Activated CD4-positive, alpha-beta memory T cell treated with anti-CD3 and anti-CD28 coated beads, Interleukin-2, amount 10 ng/mL, durations not matched to agents 7 days and 5 days (primary cell): Measurements from ENCODE around the gene MANSC4. TPM values are rescaled to one million over a fixed set of nuclear protein-coding genes. Genes with fewer than 3 reads are reported as not detected.
"Not testable (repeated sequence)": the region's sequence is repeated elsewhere in the genome, so short reads cannot be mapped to it uniquely, and the experiment has no call there.

ENCODE experiments used
- CTCF ChIA-PET: fragments of 350-600 bp; sonication (Branson Sonifier 250); formaldehyde crosslinking; loops from one replicate; lab custom pipeline; 2021; ENCODE audit warnings: antibody characterized with exemption, inconsistent platforms; lab: Charles Lee
- POLR2A ChIA-PET: fragments of 350-600 bp; sonication (Branson Sonifier 250); formaldehyde crosslinking; loops from one replicate; lab custom pipeline; 2021; ENCODE audit warnings: antibody characterized with exemption; lab: Charles Lee
- DNase-seq: peaks from one replicate; pipeline ENCODE4 v3.0.0-alpha.2; 2020
- H3K27ac Mint-ChIP-seq: one replicate; pipeline ENCODE4 v1.8.0; 2021; ENCODE audit warnings: mild to moderate bottlenecking, mixed read lengths
- H3K27me3 Mint-ChIP-seq: one replicate; pipeline ENCODE4 v1.8.0; 2021; ENCODE audit warnings: mixed read lengths
- H3K36me3 Mint-ChIP-seq: one replicate; pipeline ENCODE4 v1.8.0; 2021; ENCODE audit warnings: low read depth, mixed read lengths
- H3K4me1 Mint-ChIP-seq: one replicate; pipeline ENCODE4 v1.8.0; 2021; ENCODE audit warnings: mixed read lengths
- H3K4me3 Mint-ChIP-seq: one replicate; pipeline ENCODE4 v1.8.0; 2021; ENCODE audit warnings: mild to moderate bottlenecking, mixed read lengths
- H3K9me3 Mint-ChIP-seq: one replicate; pipeline ENCODE4 v1.8.0; 2021; ENCODE audit warnings: mixed read lengths
- total RNA-seq, 2 experiments: library from RNA; stranded (reverse); gene quantifications; one replicate each; pipeline ENCODE4 v1.2.3, GENCODE V29; 2021

The MANSC4 gene
- total RNA-seq, 2 experiments from 2014 or later = not detected

DNA sequence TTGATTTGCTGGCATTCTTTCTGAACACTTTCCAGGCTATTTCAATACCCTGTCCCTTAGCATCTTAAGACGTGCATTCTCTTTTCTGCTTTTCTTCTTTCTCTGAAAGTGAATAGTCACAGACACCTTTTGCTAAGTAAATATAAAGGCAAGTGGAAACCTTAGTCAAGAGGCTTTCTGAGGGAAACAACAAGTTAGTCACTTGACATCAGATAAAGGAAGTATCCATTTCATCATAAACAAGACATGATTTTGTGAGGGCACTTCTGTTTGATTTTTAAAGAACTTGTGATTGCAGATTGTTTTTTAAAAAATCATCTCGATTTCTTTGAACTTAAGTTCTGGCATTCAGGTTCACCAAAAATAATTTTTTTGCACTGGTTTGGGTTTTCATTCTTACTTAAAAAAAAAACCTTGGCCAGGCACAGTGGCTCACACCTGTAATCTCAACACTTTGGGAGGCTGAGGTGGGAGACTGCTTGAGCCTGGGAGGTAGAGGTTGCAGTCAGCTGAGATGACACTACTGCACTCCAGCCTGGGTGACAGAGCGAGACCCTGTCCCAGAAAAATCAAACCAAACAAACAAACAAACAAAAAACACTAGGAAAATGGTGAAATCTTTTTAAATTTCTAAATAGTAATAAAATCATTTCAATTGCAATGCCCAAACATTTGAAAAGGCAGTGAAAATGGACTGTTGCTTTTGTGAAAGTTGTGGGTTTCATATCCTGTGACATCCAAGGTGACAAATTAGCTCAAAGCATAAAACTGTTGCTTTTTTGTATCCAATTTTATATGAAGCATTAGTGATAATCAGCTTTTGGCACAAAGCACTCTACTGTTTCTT lies 8.3 kb downstream of the MANSC4 start:
- Mint-ChIP-seq H3K27ac (no peak overlapping the region), H3K4me1 (peaks cover 3% of the 10 kb centered on the region), H3K27me3 (peaks cover 9% of the 10 kb centered on the region), H3K4me3 (no peak overlapping the region), H3K36me3 (no peaks in the 10 kb centered on the region), H3K9me3 (no peaks in the 10 kb centered on the region)
- ChIA-PET POLR2A (no interaction called here), CTCF (no interaction called here)
- DNase-seq = no peak

- CTCF ChIA-PET = interaction anchor here (0.9 kb wide), 1 partner anchor 15 kb away, joined by 3 read pairs; no protein-coding TSS in a partner anchor
- DNase-seq = no peak
- no peaks in the 10 kb centered on the region for H3K9me3 Mint-ChIP-seq
These were observed 10.8 kb downstream of the MANSC4 start for GRCh38 chr12:27769142-27769673.

DNA sequence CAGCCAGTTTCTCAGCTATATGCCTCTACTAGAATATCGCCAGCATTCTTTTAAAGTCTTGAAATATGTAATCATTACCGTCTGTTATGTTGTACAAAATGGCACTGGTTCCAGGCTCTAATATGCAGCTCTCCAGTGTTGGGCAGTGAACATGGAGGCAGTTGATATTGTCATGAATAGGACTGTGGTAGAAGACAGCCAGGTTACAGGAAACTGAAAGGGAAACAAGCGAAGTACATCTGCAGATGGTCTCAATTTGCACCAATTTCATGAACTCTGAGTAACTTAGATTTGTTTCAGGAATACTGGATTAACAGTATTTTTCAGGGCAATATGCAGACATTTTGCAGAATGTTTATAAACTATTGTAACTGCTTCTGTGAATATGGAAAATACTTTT lies 13.4 kb downstream of the MANSC4 start:
- Mint-ChIP-seq H3K4me3 (no peak overlapping the region), H3K36me3 (no peaks in the 10 kb centered on the region), H3K27ac (no peak overlapping the region), H3K4me1 (peaks cover 14% of the 10 kb centered on the region), H3K9me3 (no peaks in the 10 kb centered on the region), H3K27me3 (peaks cover 7% of the 10 kb centered on the region)
- POLR2A ChIA-PET = interaction anchor here (1.2 kb wide), 1 partner anchor 14 kb away, joined by 3 read pairs; the partner anchor contains the start of genes KLHL42 and MANSC4
- CTCF ChIA-PET = no interaction called here
- DNase-seq = no peak

More at GRCh38 chr12:27769142-27769673, 10.8 kb downstream of the MANSC4 start:
- POLR2A ChIA-PET = interaction anchor here (1.1 kb wide), 1 partner anchor 11 kb away, joined by 7 read pairs; the partner anchor contains the start of genes KLHL42 and MANSC4
- Mint-ChIP-seq H3K4me1 (peaks cover 3% of the 10 kb centered on the region), H3K27ac (no peak overlapping the region), H3K36me3 (no peaks in the 10 kb centered on the region), H3K27me3 (peaks cover 9% of the 10 kb centered on the region), H3K4me3 (no peak overlapping the region)

GRCh38 chr12:27762757-27763156 lies 17.3 kb downstream of the MANSC4 start:
- Mint-ChIP-seq H3K4me1 (peaks cover 13% of the 10 kb centered on the region), H3K4me3 (no peak overlapping the region), H3K9me3 (no peaks in the 10 kb centered on the region), H3K27me3 (no peaks in the 10 kb centered on the region), H3K27ac (no peak overlapping the region), H3K36me3 (no peaks in the 10 kb centered on the region)
- CTCF ChIA-PET = no interaction called here
- DNase-seq = no peak
- POLR2A ChIA-PET = interaction anchor here (1.3 kb wide), 1 partner anchor 17 kb away, joined by 5 read pairs; the partner anchor contains the start of genes KLHL42 and MANSC4

DNA sequence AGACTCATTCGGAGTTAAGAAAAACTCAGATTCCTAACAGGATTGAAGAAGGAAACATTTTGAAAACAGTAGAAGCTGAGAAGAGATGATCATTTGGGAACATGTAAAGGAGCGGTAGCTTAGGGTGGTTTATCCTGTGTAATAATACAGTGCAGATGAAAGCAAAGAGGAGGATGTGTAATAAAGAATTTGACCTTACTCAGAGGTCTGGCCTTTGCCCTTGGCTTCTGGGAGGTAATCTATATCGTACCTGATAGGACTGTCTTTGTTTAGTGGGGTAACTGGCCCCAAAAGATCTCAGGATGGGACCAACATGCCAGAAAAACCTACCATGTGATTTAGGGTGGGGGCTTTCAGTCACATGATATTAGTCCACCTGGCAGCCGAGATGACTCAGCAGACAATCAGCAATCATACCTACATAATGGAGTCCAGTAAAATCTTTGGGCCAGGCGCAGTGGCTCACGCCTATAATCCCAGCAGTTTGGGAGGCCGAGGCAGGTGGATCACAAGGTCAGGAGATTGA lies 23.3 kb downstream of the MANSC4 start:
- CTCF ChIA-PET = interaction anchor here (0.6 to 1.2 kb wide), 3 partner anchors 24 to 241 kb away, joined by 3 read pairs; no protein-coding TSS in a partner anchor

GRCh38 chr12:27754795-27755194 lies 25.2 kb downstream of the MANSC4 start:
- no peak for DNase-seq
- POLR2A ChIA-PET = interaction anchor here (1.0 to 1.8 kb wide), 2 partner anchors 8 to 26 kb away, joined by 3 to 5 read pairs; no protein-coding TSS in a partner anchor
- Mint-ChIP-seq H3K27ac (no peak overlapping the region), H3K27me3 (no peaks in the 10 kb centered on the region), H3K4me1 (no peaks in the 10 kb centered on the region), H3K9me3 (no peaks in the 10 kb centered on the region), H3K4me3 (no peak overlapping the region), H3K36me3 (peaks cover 15% of the 10 kb centered on the region)
- CTCF ChIA-PET = no interaction called here

More for the DNA sequence above, 23.3 kb downstream of the MANSC4 start:
- no peak overlapping the region for H3K27ac Mint-ChIP-seq
- H3K4me1 Mint-ChIP-seq = peaks cover 2% of the 10 kb centered on the region
- H3K27me3 Mint-ChIP-seq = no peaks in the 10 kb centered on the region
- H3K4me3 Mint-ChIP-seq = no peak overlapping the region
- H3K36me3 Mint-ChIP-seq = peaks cover 15% of the 10 kb centered on the region
- H3K9me3 Mint-ChIP-seq = no peaks in the 10 kb centered on the region
- POLR2A ChIA-PET = no interaction called here
- no peak for DNase-seq

DNA sequence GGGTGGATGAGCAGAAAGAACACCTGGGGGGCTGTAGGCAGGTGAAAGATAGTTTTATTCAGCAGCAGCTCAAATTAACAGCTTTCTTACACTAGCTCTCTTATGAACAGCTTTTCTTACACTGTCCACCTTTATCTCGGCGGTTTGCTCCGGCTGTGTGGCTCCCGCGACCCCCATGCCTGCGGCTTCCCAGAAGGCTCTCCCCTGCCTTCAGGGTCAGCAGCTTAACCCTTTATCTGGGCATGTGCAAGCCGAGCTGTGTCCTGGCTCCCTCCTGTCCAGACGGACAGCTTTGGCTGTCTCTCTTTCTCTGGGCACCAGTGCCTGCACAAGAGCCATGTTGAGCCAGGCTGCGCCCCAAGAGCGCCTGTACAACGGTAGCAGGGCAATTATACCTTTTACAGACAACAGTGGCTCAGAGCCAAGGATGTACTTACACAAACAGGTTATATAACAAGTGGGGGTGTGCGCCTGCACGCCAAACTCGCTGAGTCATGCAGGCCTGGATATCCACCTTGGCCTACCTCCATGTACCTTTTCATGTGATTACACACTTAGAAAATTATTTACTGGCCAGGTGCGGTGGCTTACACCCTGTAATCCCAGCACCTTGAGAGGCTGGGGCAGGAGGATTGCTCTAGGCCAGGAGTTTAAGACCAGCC lies 28.5 kb downstream of the MANSC4 start:
- peaks cover 15% of the 10 kb centered on the region for H3K36me3 Mint-ChIP-seq
- ChIA-PET CTCF (interaction anchor here (1.0 to 1.6 kb wide), 2 partner anchors 10 to 70 kb away, joined by 3 to 6 read pairs; no protein-coding TSS in a partner anchor), POLR2A (no interaction called here)
- DNase-seq = no peak
- no peaks in the 10 kb centered on the region for H3K9me3 Mint-ChIP-seq
- H3K4me1 Mint-ChIP-seq = no peaks in the 10 kb centered on the region
- H3K27ac Mint-ChIP-seq = no peak overlapping the region
- no peak overlapping the region for H3K4me3 Mint-ChIP-seq
- no peaks in the 10 kb centered on the region for H3K27me3 Mint-ChIP-seq

DNA sequence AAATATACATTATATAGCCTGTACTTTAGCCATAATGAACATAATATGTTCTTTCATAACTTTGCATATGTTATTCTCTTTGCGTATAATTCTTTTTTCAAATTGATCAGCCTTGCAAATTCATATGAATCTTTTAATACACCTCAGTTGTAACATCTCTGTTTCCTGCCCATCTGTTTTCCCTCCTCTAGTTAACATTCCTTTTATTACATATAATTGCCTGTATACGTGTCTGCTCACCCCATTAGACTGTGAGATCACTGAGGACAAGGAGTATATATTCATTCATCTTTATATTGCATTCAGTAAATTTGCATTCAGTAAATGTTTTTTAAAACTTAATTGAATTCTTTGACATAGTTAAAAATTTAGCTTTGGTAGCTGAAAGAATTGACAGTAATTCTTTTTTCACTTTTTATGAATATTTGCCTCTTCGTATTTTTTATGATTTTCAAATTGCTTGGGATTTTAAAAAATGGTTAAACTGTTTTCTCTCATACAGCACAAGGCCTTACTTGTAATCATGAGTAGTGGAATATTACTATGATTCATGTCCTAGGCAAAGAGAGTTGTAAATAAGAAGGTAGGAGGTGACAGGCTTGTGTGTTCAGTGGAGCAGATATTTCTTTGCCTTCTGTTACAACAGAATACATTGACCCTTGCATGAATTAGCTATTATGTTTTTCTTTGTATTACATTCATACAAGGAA lies 32.8 kb downstream of the MANSC4 start:
- no peak overlapping the region for H3K27ac Mint-ChIP-seq
- H3K9me3 Mint-ChIP-seq = no peaks in the 10 kb centered on the region
- no peaks in the 10 kb centered on the region for H3K27me3 Mint-ChIP-seq
- CTCF ChIA-PET = no interaction called here
- H3K4me3 Mint-ChIP-seq = no peak overlapping the region
- POLR2A ChIA-PET = interaction anchor here (0.6 to 1.5 kb wide), 2 partner anchors 8 to 287 kb away, joined by 3 to 5 read pairs; no protein-coding TSS in a partner anchor
- peaks cover 21% of the 10 kb centered on the region for H3K36me3 Mint-ChIP-seq
- no peak for DNase-seq
- no peaks in the 10 kb centered on the region for H3K4me1 Mint-ChIP-seq

DNA sequence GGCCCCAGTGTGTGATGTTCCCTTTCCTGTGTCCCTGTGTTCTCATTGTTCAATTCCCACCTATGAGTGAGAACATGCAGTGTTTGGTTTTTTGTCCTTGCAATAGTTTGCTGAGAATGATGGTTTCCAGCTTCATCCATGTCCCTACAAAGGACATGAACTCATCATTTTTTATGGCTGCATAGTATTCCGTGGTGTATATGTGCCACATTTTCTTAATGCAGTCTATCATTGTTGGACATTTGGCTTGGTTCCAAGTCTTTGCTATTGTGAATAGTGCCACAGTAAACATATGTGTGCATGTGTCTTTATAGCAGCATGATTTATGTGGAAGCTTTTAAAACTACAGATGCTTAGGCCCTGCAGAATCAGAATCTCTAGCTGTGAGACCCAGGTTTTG lies 34.3 kb downstream of the MANSC4 start:
- CTCF ChIA-PET, POLR2A ChIA-PET, H3K9me3 Mint-ChIP-seq: not testable (repeated sequence)

DNA sequence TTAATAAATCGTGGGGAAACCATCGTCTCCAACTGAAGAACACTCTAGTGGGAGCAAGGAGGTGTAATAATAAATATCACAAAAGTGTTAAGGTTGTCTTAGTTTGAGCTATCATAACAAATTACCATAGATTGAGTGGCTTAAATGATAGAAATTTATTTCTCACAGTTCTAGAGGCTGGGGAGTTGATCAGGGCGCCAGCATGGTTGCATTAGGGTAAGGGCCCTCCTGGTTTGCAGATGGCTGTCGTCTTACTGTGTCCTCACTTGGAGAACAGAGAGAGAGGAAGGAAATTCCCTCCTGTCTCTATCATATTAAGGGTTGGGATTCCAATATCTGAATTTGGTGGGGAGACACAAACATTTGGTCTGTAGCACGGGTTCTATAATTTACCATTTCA lies 36.4 kb downstream of the MANSC4 start:
- no peak for DNase-seq
- H3K4me3 Mint-ChIP-seq = no peak overlapping the region
- H3K4me1 Mint-ChIP-seq = peaks cover 5% of the 10 kb centered on the region
- H3K36me3 Mint-ChIP-seq = peaks cover 33% of the 10 kb centered on the region
- POLR2A ChIA-PET = no interaction called here
- CTCF ChIA-PET = no interaction called here
- H3K27ac Mint-ChIP-seq = no peak overlapping the region
- H3K9me3 Mint-ChIP-seq = no peaks in the 10 kb centered on the region
- H3K27me3 Mint-ChIP-seq = no peaks in the 10 kb centered on the region

More for the DNA sequence above, 34.3 kb downstream of the MANSC4 start:
- not testable (repeated sequence) for DNase-seq, H3K4me1 Mint-ChIP-seq, H3K27ac Mint-ChIP-seq, H3K27me3 Mint-ChIP-seq, H3K4me3 Mint-ChIP-seq
- peaks cover 23% of the 10 kb centered on the region for H3K36me3 Mint-ChIP-seq

GRCh38 chr12:27734321-27734720 lies 45.7 kb downstream of the MANSC4 start:
- POLR2A ChIA-PET, H3K9me3 Mint-ChIP-seq, H3K4me3 Mint-ChIP-seq, H3K4me1 Mint-ChIP-seq, H3K27ac Mint-ChIP-seq, DNase-seq, H3K27me3 Mint-ChIP-seq: not testable (repeated sequence)
- H3K36me3 Mint-ChIP-seq = peaks cover 24% of the 10 kb centered on the region
- CTCF ChIA-PET = interaction anchor here (0.7 to 3.4 kb wide), 7 partner anchors 46 to 1142 kb away, joined by 3 to 36 read pairs (median 9); partner anchors contain the start of genes KLHL42 and MANSC4

DNA sequence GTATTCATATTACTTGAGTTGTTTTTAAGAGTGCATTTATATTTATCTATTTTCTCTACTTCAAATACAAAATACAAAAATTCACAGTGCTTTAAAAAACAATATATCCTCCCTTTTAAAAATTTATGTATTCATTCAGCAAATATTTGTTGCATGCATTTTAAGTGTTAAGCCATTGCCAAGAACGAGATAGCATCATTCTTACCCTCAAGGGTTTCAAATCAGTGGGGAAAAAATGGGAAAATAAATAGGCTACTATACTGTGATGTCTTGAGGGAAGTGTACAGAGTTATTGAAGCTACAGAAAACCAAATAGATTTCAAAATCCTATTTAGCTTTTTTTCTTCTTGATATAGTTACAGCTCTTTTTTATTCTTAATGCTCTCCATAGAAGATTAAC lies 46.2 kb downstream of the MANSC4 start:
- CTCF ChIA-PET = interaction anchor here (0.7 to 3.4 kb wide), 8 partner anchors 22 to 260 kb away, joined by 3 to 36 read pairs (median 4); partner anchors contain the start of genes KLHL42 and MANSC4
- POLR2A ChIA-PET = interaction anchor here (1.5 to 1.9 kb wide), 2 partner anchors 46 to 88 kb away, joined by 4 to 8 read pairs; partner anchors contain the start of genes KLHL42 and MANSC4

More for the DNA sequence above, 46.2 kb downstream of the MANSC4 start:
- Mint-ChIP-seq H3K4me1 (peaks cover 2% of the 10 kb centered on the region), H3K36me3 (peaks cover 24% of the 10 kb centered on the region), H3K27me3 (no peaks in the 10 kb centered on the region), H3K27ac (no peak overlapping the region), H3K9me3 (no peaks in the 10 kb centered on the region), H3K4me3 (no peak overlapping the region)
- no peak for DNase-seq
